K562 (cell line): ENCODE measurements around the gene OR2Y1. TPM values are rescaled to one million over a fixed set of nuclear protein-coding genes. Genes with fewer than 3 reads are reported as not detected.

Experiments
- ATAC-seq: fragments of 200-7000 bp; cut with Tn5 transposase; 3 replicates; pipeline ENCODE4 v1.9.1; 2020; ENCODE audit warnings: moderate library complexity
- BruUV-seq: library from RNA; stranded (reverse); fragments of 400-500 nt; replicated peaks from 2 replicates; lab custom pipeline; 2021; lab: Mats Ljungman, UMichigan
- CTCF ChIA-PET: fragments of 300-600 bp; formaldehyde crosslinking; extraction: SDS; loops from one replicate; lab custom pipeline; 2021; ENCODE audit warnings: low intra/inter-chr PET ratio; lab: Yijun Ruan, JAX
- POLR2A ChIA-PET: fragments of 300-600, 350-650 bp; sonication (Branson Sonifier 250); formaldehyde crosslinking; extraction: SDS; loops from one replicate; lab custom pipeline; 2021; ENCODE audit warnings: antibody characterized with exemption, inconsistent platforms; lab: Yijun Ruan, JAX
- DNase-seq, 4 experiments: peaks; one replicate each; pipeline versions ENCODE4 v3.0.0 to v3.0.0-alpha.2; 2011 to 2018; ENCODE audit warnings: low spot score in 3 of 4, mixed read lengths in 3 of 4; ENCODE audit errors: extremely low read depth in 1 of 4
- FAIRE-seq: peaks from 2 replicates; lab custom pipeline; 2011; peaks lifted over from hg19 to GRCh38; lab: Jason Lieb, UNC
- H2AFZ ChIP-seq: 2 replicates; pipeline ENCODE4 v1.6.0; 2011; ENCODE audit warnings: low read depth, low read length, control low read depth, inconsistent platforms
- H3K27ac ChIP-seq: fragments of 200-600 bp; 3 replicates; pipeline ENCODE4 v1.8.0; 2011; ENCODE audit warnings: low read depth, mild to moderate bottlenecking, control low read depth, inconsistent platforms, low read length, moderate library complexity, mixed read lengths; ENCODE audit errors: extremely low read depth
- H3K27me3 ChIP-seq, 2 experiments: fragments of 300-600 bp in 1 of 2; 2 replicates in 1 of 2; 3 replicates in 1 of 2; pipeline versions ENCODE4 v1.6.0 to v1.8.0; 2011; ENCODE audit warnings: inconsistent platforms in 2 of 2, low read length in 2 of 2, mild to moderate bottlenecking in 1 of 2, mixed read lengths in 1 of 2, moderate library complexity in 1 of 2; ENCODE audit not compliant: control insufficient read depth in 2 of 2, insufficient read depth in 2 of 2
- H3K36me3 ChIP-seq: fragments of 300-600 bp; 3 replicates; pipeline ENCODE4 v1.8.0; 2011; ENCODE audit warnings: mild to moderate bottlenecking, low read length, inconsistent platforms; ENCODE audit not compliant: control insufficient read depth, insufficient read depth
- H3K4me1 ChIP-seq, 2 experiments: fragments of 200-600 bp in 1 of 2; replicated peaks in 1 of 2; 2 replicates in 1 of 2; 3 replicates in 1 of 2; pipeline versions ENCODE4 v1.5.1 to v1.8.0; 2011; ENCODE audit warnings: inconsistent platforms in 2 of 2, low read length in 2 of 2, mild to moderate bottlenecking in 1 of 2, mixed read lengths in 1 of 2, moderate library complexity in 1 of 2; ENCODE audit not compliant: control insufficient read depth in 2 of 2, insufficient read depth in 2 of 2
- H3K4me2 ChIP-seq: 2 replicates; pipeline ENCODE4 v1.6.1; 2011; ENCODE audit warnings: low read length, control low read depth, inconsistent platforms, mixed read lengths; ENCODE audit not compliant: insufficient read depth
- H3K4me3 ChIP-seq: fragments of 200-600 bp; sonication (generic), shearing (Covaris generic); 2 replicates; pipeline ENCODE4 v1.5.1; 2016; ENCODE audit warnings: control low read depth, inconsistent platforms
- H3K79me2 ChIP-seq: fragments of 200-600 bp; 3 replicates; pipeline ENCODE4 v1.8.0; 2011; ENCODE audit warnings: low read length, inconsistent platforms; ENCODE audit not compliant: control insufficient read depth, insufficient read depth
- H3K9ac ChIP-seq, 2 experiments: 2 replicates each; pipeline versions ENCODE4 v1.6.0 to v1.6.1; 2011; ENCODE audit warnings: low read depth in 2 of 2, low read length in 2 of 2, control low read depth in 1 of 2, inconsistent platforms in 1 of 2, mild to moderate bottlenecking in 1 of 2, mixed read lengths in 1 of 2; ENCODE audit not compliant: insufficient read depth in 1 of 2
- H3K9me1 ChIP-seq: one replicate; pipeline ENCODE4 v1.6.0; 2011; ENCODE audit warnings: inconsistent platforms, mild to moderate bottlenecking, low read length, moderate library complexity; ENCODE audit not compliant: control insufficient read depth, insufficient read depth
- H3K9me3 ChIP-seq: replicated peaks from 2 replicates; pipeline ENCODE4 v1.5.1; 2011; ENCODE audit warnings: low read depth, low read length, inconsistent platforms; ENCODE audit not compliant: control insufficient read depth, insufficient read depth
- H4K20me1 ChIP-seq: replicated peaks from 2 replicates; pipeline ENCODE4 v1.6.1; 2011; ENCODE audit warnings: low read length, inconsistent platforms, mixed read lengths; ENCODE audit not compliant: control insufficient read depth, insufficient read depth
- ARHGAP35 ChIP-seq: fragments of 450-650 bp; IDR thresholded peaks from 2 replicates; pipeline ENCODE4 v1.6.1; 2018; ENCODE audit not compliant: partially characterized antibody
- CBX3 ChIP-seq, 2 experiments: IDR thresholded peaks; 1 replicate in 1 of 2; 2 replicates in 1 of 2; pipeline ENCODE4 v1.6.1; 2012; ENCODE audit warnings: inconsistent platforms in 2 of 2, low read length in 2 of 2, borderline replicate concordance in 1 of 2, control low read depth in 1 of 2
- CBX5 ChIP-seq: IDR thresholded peaks from 2 replicates; pipeline ENCODE4 v1.6.1; 2014; ENCODE audit warnings: low read depth, borderline replicate concordance
- CHAMP1 ChIP-seq: fragments of 450-650 bp; IDR thresholded peaks from 2 replicates; pipeline ENCODE4 v1.6.1; 2016; ENCODE audit warnings: mild to moderate bottlenecking
- EP400 ChIP-seq: fragments of 450-650 bp; IDR thresholded peaks from 2 replicates; pipeline ENCODE4 v1.6.1; 2017; ENCODE audit warnings: antibody characterized with exemption, mild to moderate bottlenecking, moderate library complexity
- HMGN3 ChIP-seq: IDR thresholded peaks from 2 replicates; pipeline ENCODE4 v1.6.1; 2011; ENCODE audit warnings: borderline replicate concordance, low read depth, mild to moderate bottlenecking, mixed read lengths, low read length; ENCODE audit not compliant: insufficient read length; ENCODE audit errors: extremely low read depth
- NKRF ChIP-seq: fragments of 450-650 bp; IDR thresholded peaks from 2 replicates; pipeline ENCODE4 v1.6.1; 2016; ENCODE audit warnings: borderline replicate concordance
- RREB1 ChIP-seq: fragments of 250-450 bp; sonication (Bioruptor Pico); IDR thresholded peaks from 2 replicates; pipeline ENCODE4 v1.4.0; 2020
- TRIM24 ChIP-seq, 2 experiments: fragments of 450-650 bp; IDR thresholded peaks; 2 replicates each; pipeline ENCODE4 v1.6.1; 2016
- TRIM28 ChIP-seq: fragments of 450-650 bp; IDR thresholded peaks from 2 replicates; pipeline ENCODE4 v1.6.1; 2017
- ZNF24 ChIP-seq: fragments of 450-650 bp; IDR thresholded peaks from 2 replicates; pipeline ENCODE4 v1.6.1; 2016
- ZNF280A ChIP-seq: fragments of 450-650 bp; IDR thresholded peaks from 2 replicates; pipeline ENCODE4 v1.6.1; 2018; ENCODE audit warnings: mild to moderate bottlenecking, low read depth; ENCODE audit not compliant: partially characterized antibody
- in situ Hi-C: fragments of 300-500 bp; cut with MboI; formaldehyde crosslinking; loops from 4 replicates; pipeline ENCODE4 v1.15.0; 2018; ENCODE audit warnings: inconsistent platforms, mixed read lengths
- intact Hi-C: fragments of 100-400 bp; cut with micrococcal nuclease; formaldehyde crosslinking; loops from 2 replicates; pipeline ENCODE4 v1.14.2; 2022
- polyA plus RNA-seq, 8 experiments: library from polyadenylated mRNA; depleted of rRNA in 4 of 8; stranded (reverse) in 5 of 8; unstranded in 3 of 8; fragments of >200 nt; fragmentation: Nextera tagmentation in 2 of 8; fragmentation: Illumina TruSeq in 1 of 8; extraction: Ambion mirVana in 2 of 8; extraction: Trizol in 1 of 8; gene quantifications; 2 replicates each; pipeline versions ENCODE4 v1.2.1 to v1.2.3, GENCODE V29; 2011 to 2014; ENCODE audit warnings: inconsistent platforms in 1 of 8, missing spikeins in 1 of 8
- total RNA-seq, 7 experiments: library from RNA; depleted of rRNA in 6 of 7; stranded (reverse); fragments of >200 nt in 6 of 7; fragmentation: Illumina TruSeq in 2 of 7; extraction: Trizol in 2 of 7; gene quantifications; 2 replicates each; pipeline versions ENCODE4 v1.2.1 to v1.2.3, GENCODE V29; 2011 to 2021; ENCODE audit warnings: low replicate concordance in 1 of 7

OR2Y1 gene
- total and polyA plus RNA-seq, 9 of the 15 experiments (the other 6 are each of a cell fraction or from before 2014, with no cell fraction given) = not detected

- H3K9ac ChIP-seq = no peak overlapping the region
- H3K4me1 ChIP-seq = no peaks in the 10 kb centered on the region
- FAIRE-seq = no peak
- H3K27ac ChIP-seq = no peak overlapping the region
- BruUV-seq = no TSS peak
- no peak overlapping the region for H3K4me2 ChIP-seq
- H4K20me1 ChIP-seq = no peaks in the 10 kb centered on the region
- ChIA-PET CTCF (no interaction called here), POLR2A (no interaction called here)
- no peak for DNase-seq
- ATAC-seq = no peak
- intact Hi-C loops = no loop called here
- peaks cover 5% of the 10 kb centered on the region; the same call in 1 of the 2 replicates for H3K9me3 ChIP-seq
- H3K27me3 ChIP-seq = no peaks in the 10 kb centered on the region
- H3K79me2 ChIP-seq = no peaks in the 10 kb centered on the region
- in situ Hi-C loops = no loop called here
- no peak overlapping the region for H2AFZ ChIP-seq
- no peaks in the 10 kb centered on the region for H3K36me3 ChIP-seq
- H3K4me3 ChIP-seq = no peak overlapping the region
- H3K9me1 ChIP-seq = no peaks in the 10 kb centered on the region
- TF ChIP-seq TRIM24 (IDR thresholded peaks at IDR 0.05) (peak; percentile 31 to 67; a peak in 2 of 4 replicates), RREB1 (CRISPR knock-in tag) (no peak), EP400 (no peak), HMGN3 (no peak), ZNF280A (peak; percentile 89), ZNF24 (peak; percentile 36; the same call in 1 of the 2 replicates), NKRF (no peak), CBX5 (0 out of 2 replicates have a peak, but pooled peaks have one; percentile 24), ARHGAP35 (no peak), CHAMP1 (no peak), CBX3 (IDR thresholded peaks at IDR 0.05; ENCODE audit: borderline replicate concordance in 1 of 2, low read length in 2 of 2) (peak in 1 of 2 experiments; percentile 89; a peak in 2 of 3 replicates), TRIM28 (peak; percentile 88)
Observed at GRCh38 chr5:180771839-180772238, 32.0 kb upstream of the OR2Y1 start.
